CD14-positive monocyte (primary cell): ENCODE measurements around the gene COQ9. TPM values are rescaled to one million over a fixed set of nuclear protein-coding genes. Genes with fewer than 3 reads are reported as not detected.

ENCODE experiments used
- DNase-seq, 3 donors: peaks; one replicate each; pipeline ENCODE4 v3.0.0-alpha.2; 2011 to 2022
- H2AFZ ChIP-seq: 2 replicates; pipeline ENCODE4 v1.6.0; 2012; ENCODE audit warnings: mild to moderate bottlenecking, low read depth, low read length, inconsistent platforms; ENCODE audit not compliant: insufficient read depth, poor library complexity, severe bottlenecking
- H3K27ac ChIP-seq, 2 donors: 1 replicate in 1 of 2; 2 replicates in 1 of 2; pipeline ENCODE4 v1.5.1; 2012 to 2013; ENCODE audit warnings: low read length in 2 of 2, control low read depth in 1 of 2, inconsistent platforms in 1 of 2, low read depth in 1 of 2, mild to moderate bottlenecking in 1 of 2
- H3K27me3 ChIP-seq, 2 donors: one replicate each; pipeline versions ENCODE4 v1.6.0 to v1.6.1; 2011 to 2013; ENCODE audit warnings: low read length in 2 of 2; ENCODE audit not compliant: control insufficient read depth in 2 of 2, insufficient read depth in 2 of 2
- H3K36me3 ChIP-seq, 2 donors: replicated peaks in 1 of 2; 1 replicate in 1 of 2; 2 replicates in 1 of 2; pipeline versions ENCODE4 v1.5.1 to v1.6.1; 2012 to 2013; ENCODE audit warnings: low read length in 2 of 2, control low read depth in 1 of 2, inconsistent platforms in 1 of 2, mild to moderate bottlenecking in 1 of 2; ENCODE audit not compliant: insufficient read depth in 2 of 2, control insufficient read depth in 1 of 2
- H3K4me1 ChIP-seq, 2 donors: 1 replicate in 1 of 2; 2 replicates in 1 of 2; pipeline versions ENCODE4 v1.5.1 to v1.6.1; 2012 to 2013; ENCODE audit warnings: low read length in 2 of 2, control low read depth in 1 of 2, inconsistent platforms in 1 of 2, mild to moderate bottlenecking in 1 of 2, moderate library complexity in 1 of 2; ENCODE audit not compliant: insufficient read depth in 2 of 2, control insufficient read depth in 1 of 2
- H3K4me2 ChIP-seq: replicated peaks from 2 replicates; pipeline ENCODE3; 2012; ENCODE audit warnings: low read length, moderate library complexity, mild to moderate bottlenecking; ENCODE audit not compliant: poor library complexity, severe bottlenecking; ENCODE audit errors: extremely low read depth
- H3K4me3 ChIP-seq, 3 experiments: fragments of 200-600 bp in 1 of 3; sonication (generic) in 1 of 3; replicated peaks in 1 of 3; 1 replicate in 2 of 3; 2 replicates in 1 of 3; pipeline ENCODE4 v1.5.1; 2011 to 2013; ENCODE audit warnings: low read length in 3 of 3, mild to moderate bottlenecking in 3 of 3, control low read depth in 2 of 3, low read depth in 2 of 3, inconsistent platforms in 1 of 3, moderate library complexity in 1 of 3
- H3K79me2 ChIP-seq: 2 replicates; pipeline ENCODE4 v1.6.0; 2012; ENCODE audit warnings: mild to moderate bottlenecking, control low read depth, inconsistent platforms, low read length, moderate library complexity; ENCODE audit not compliant: insufficient read depth
- H3K9ac ChIP-seq: 2 replicates; pipeline ENCODE4 v1.6.0; 2017; ENCODE audit warnings: low read length, mild to moderate bottlenecking; ENCODE audit not compliant: insufficient read depth, poor library complexity, severe bottlenecking
- H3K9me3 ChIP-seq, 2 donors: replicated peaks in 1 of 2; 1 replicate in 1 of 2; 2 replicates in 1 of 2; pipeline versions ENCODE4 v1.5.1 to v1.6.1; 2012 to 2013; ENCODE audit warnings: low read length in 2 of 2, control low read depth in 1 of 2; ENCODE audit not compliant: control insufficient read depth in 1 of 2, insufficient read depth in 1 of 2
- H4K20me1 ChIP-seq: 2 replicates; pipeline ENCODE4 v1.6.0; 2012; ENCODE audit warnings: mild to moderate bottlenecking, low read length, control low read depth, moderate library complexity; ENCODE audit not compliant: insufficient read depth
- H3K27ac Mint-ChIP-seq, 7 donors: one replicate each; pipeline ENCODE4 v1.8.0; 2020; ENCODE audit warnings: mild to moderate bottlenecking in 7 of 7, mixed read lengths in 7 of 7, moderate library complexity in 6 of 7, inconsistent platforms in 2 of 7
- H3K27me3 Mint-ChIP-seq, 3 donors: one replicate each; pipeline ENCODE4 v1.8.0; 2021 to 2022; ENCODE audit warnings: low read depth in 3 of 3, mild to moderate bottlenecking in 3 of 3, mixed read lengths in 3 of 3, moderate library complexity in 3 of 3, inconsistent platforms in 1 of 3
- H3K36me3 Mint-ChIP-seq, 2 donors: one replicate each; pipeline ENCODE4 v1.8.0; 2020; ENCODE audit warnings: mixed read lengths in 2 of 2, inconsistent platforms in 1 of 2, mild to moderate bottlenecking in 1 of 2
- H3K4me1 Mint-ChIP-seq: one replicate; pipeline ENCODE4 v1.8.0; 2020; ENCODE audit warnings: mild to moderate bottlenecking, mixed read lengths
- H3K4me3 Mint-ChIP-seq, 2 donors: one replicate each; pipeline ENCODE4 v1.8.0; 2020; ENCODE audit warnings: mild to moderate bottlenecking in 2 of 2, mixed read lengths in 2 of 2, moderate library complexity in 1 of 2
- H3K9me3 Mint-ChIP-seq, 7 donors: one replicate each; pipeline ENCODE4 v1.8.0; 2020 to 2022; ENCODE audit warnings: mixed read lengths in 7 of 7, mild to moderate bottlenecking in 6 of 7, moderate library complexity in 6 of 7, inconsistent platforms in 2 of 7
- WGBS: methylation state at CpG from one replicate; pipeline ENCODE4 v1.1.5; 2013; ENCODE audit warnings: missing lambda C conversion rate; ENCODE audit not compliant: insufficient coverage; 5-methylcytosine and 5-hydroxymethylcytosine counted together
- intact Hi-C, 2 donors: fragments of 100-400 bp; cut with micrococcal nuclease; formaldehyde crosslinking; loops; one replicate each; pipeline versions ENCODE4 v1.15.0 to v1.15.1; 2023
- polyA plus RNA-seq, 3 donors: library from polyadenylated mRNA; depleted of rRNA in 1 of 3; unstranded in 2 of 3; stranded (reverse) in 1 of 3; fragments of 300-500 nt in 2 of 3; fragments of >200 nt in 1 of 3; fragmentation: Illumina TruSeq in 2 of 3; gene quantifications; 1 replicate in 2 of 3; 2 replicates in 1 of 3; pipeline ENCODE4 v1.2.3, GENCODE V29; 2012 to 2021
- TF ChIP-seq, protein P1 (sequence below): fragments of 200-600 bp; IDR thresholded peaks from one replicate; pipeline ENCODE4 v1.8.0; 2022; ENCODE audit warnings: antibody characterized with exemption, mild to moderate bottlenecking

COQ9 gene
- polyA plus RNA-seq, 3 donors: 32.7 to 47.8 (median 38.4) TPM

DNA sequence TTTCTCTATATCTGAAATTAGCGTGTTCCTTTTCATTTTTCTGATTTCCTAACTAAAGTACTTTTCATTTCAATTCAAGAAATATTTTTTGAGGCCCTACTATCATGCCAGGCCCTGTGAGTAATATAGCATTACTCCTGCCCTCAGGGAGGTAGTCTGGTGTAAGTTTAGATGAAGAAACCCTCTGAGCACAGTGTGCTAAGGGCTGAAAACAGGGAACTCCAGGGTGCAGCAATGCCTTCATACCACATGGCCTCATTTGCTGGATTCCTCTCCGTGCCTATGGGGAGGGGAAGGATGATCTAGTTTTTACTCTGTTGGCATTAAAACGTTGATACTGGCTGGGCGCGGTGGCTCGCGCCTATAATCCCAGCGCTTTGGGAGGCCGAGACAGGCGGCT is 4.7 kb downstream of the COQ9 start:
- Histone ChIP-seq H3K4me2 (no peak overlapping the region), H3K4me1 (peaks cover 8 to 11% of the 10 kb centered on the region in 2 donors), H3K36me3 (peaks cover 53 to 65% of the 10 kb centered on the region in 2 donors), H4K20me1 (no peaks in the 10 kb centered on the region), H3K27me3 (no peaks in the 10 kb centered on the region), H3K9me3 (no peaks in the 10 kb centered on the region), H2AFZ (no peak overlapping the region), H3K27ac (no peak overlapping the region), H3K79me2 (peaks cover 15% of the 10 kb centered on the region), H3K4me3 (no peak overlapping the region), H3K9ac (no peak overlapping the region)
- H3K27ac Mint-ChIP-seq: peak overlapping the region in 1 of 7 donors; percentile 57
- TF ChIP-seq, protein P1, sequence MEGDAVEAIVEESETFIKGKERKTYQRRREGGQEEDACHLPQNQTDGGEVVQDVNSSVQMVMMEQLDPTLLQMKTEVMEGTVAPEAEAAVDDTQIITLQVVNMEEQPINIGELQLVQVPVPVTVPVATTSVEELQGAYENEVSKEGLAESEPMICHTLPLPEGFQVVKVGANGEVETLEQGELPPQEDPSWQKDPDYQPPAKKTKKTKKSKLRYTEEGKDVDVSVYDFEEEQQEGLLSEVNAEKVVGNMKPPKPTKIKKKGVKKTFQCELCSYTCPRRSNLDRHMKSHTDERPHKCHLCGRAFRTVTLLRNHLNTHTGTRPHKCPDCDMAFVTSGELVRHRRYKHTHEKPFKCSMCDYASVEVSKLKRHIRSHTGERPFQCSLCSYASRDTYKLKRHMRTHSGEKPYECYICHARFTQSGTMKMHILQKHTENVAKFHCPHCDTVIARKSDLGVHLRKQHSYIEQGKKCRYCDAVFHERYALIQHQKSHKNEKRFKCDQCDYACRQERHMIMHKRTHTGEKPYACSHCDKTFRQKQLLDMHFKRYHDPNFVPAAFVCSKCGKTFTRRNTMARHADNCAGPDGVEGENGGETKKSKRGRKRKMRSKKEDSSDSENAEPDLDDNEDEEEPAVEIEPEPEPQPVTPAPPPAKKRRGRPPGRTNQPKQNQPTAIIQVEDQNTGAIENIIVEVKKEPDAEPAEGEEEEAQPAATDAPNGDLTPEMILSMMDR: no peak
- DNase-seq: no peak
- WGBS: 98% methylated on average over 9 of the region's 10 CpGs
- H3K36me3 Mint-ChIP-seq: peaks cover 50 to 57% of the 10 kb centered on the region in 2 donors
- peaks cover 9% of the 10 kb centered on the region for H3K4me1 Mint-ChIP-seq
- H3K4me3 Mint-ChIP-seq: no peak overlapping the region
- H3K27me3 Mint-ChIP-seq: no peaks in the 10 kb centered on the region
- no peaks in the 10 kb centered on the region for H3K9me3 Mint-ChIP-seq
- intact Hi-C loops: no loop called here

DNA sequence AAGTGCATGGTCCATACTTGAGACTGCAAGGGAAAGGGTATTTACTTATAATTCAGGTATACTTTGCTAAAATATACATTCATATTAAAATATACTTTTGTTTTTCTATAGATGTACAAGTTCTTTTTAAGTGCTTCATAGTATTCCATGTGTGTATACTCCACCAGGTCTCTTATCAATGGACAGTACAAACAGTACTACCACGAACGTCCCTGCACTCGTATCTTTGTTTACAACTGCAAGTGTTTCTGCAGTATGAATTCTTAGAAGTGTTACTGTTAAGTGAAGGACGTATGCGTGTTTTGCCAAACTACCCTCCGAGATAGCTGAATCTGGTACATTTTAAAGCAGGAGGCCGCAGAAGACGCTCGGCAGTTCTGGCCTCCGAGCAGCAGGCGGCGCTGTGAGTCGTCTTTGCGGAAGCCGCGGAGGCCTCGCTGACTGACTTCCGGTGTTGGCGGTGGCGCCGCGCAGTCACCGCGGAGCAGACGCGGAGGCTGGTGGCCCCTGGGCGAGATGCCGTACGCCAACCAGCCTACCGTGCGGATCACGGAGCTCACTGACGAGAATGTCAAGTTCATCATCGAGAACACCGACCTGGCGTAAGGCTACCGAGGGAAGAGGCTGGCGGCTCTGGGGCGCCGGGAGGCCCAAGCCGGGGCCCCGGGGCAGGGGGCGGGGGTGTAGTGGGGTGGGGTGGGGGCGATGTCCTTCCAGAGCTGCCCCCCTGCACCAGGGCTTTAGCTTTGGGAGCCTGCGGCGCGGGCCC is 15.1 kb downstream of the COQ9 start, which contains the start of gene POLR2C:
Gene POLR2C (plus strand): TSS at position 471 of the 769 bp plus-strand sequence. CDS start 46 bp downstream, at position 517.
- Histone ChIP-seq H3K4me2 (peak within 1 kb of the TSS; percentile 88), H3K4me1 (peaks cover 9 to 11% of the 10 kb centered on the region in 2 donors), H3K36me3 (peaks cover 60 to 65% of the 10 kb centered on the region in 2 donors), H3K9ac (peak within 1 kb of the TSS; percentile 69), H3K27ac (peak within 1 kb of the TSS; percentile 9 to 80), H3K4me3 (peak within 1 kb of the TSS; percentile 53 to 85 (median 74)), H3K79me2 (peaks cover 24% of the 10 kb centered on the region), H3K9me3 (no peaks in the 10 kb centered on the region), H4K20me1 (peaks cover 13% of the 10 kb centered on the region), H3K27me3 (no peaks in the 10 kb centered on the region), H2AFZ (peak within 1 kb of the TSS; percentile 78)
- H3K27ac Mint-ChIP-seq: peak within 1 kb of the TSS; percentile 94 to 99 (median 97)
- H3K27me3 Mint-ChIP-seq: peaks cover 0 to 3% (median 2%) of the 10 kb centered on the region in 3 donors
- peaks cover 22% of the 10 kb centered on the region for H3K4me1 Mint-ChIP-seq
- TF ChIP-seq, protein P1: peak; percentile 97
- H3K9me3 Mint-ChIP-seq: no peaks in the 10 kb centered on the region
- H3K4me3 Mint-ChIP-seq: peak within 1 kb of the TSS; percentile 99
- peak; percentile 86 to 87 (median 87) for DNase-seq
- H3K36me3 Mint-ChIP-seq: peaks cover 65 to 66% of the 10 kb centered on the region in 2 donors
- intact Hi-C loops: loop anchor here in 1 of 2 donors (2.0 to 10.0 kb wide), 2 partner anchors 16 to 272 kb away; partner anchors contain the start of genes CIAPIN1, COQ9 and KATNB1
- under 1% methylated on average over 33 of the region's 47 CpGs for WGBS
